ENCODE data around the gene SUN2. TPM values are rescaled to one million over a fixed set of nuclear protein-coding genes. Genes with fewer than 3 reads are reported as not detected.

SUN2 gene
- total RNA-seq, 1 donor from 2014 or later = 41.7 TPM

GRCh38 chr22:38718414-38718813, 37.4 kb downstream of the SUN2 start:
- peaks cover 14% of the 10 kb centered on the region for H3K4me1 Mint-ChIP-seq
- H3K36me3 Mint-ChIP-seq (ENCODE audit: low read depth) = peaks cover 10% of the 10 kb centered on the region
- no peaks in the 10 kb centered on the region for H3K9me3 Mint-ChIP-seq
- H3K27me3 Mint-ChIP-seq (ENCODE audit: low read depth) = no peaks in the 10 kb centered on the region
- DNase-seq (ENCODE audit: low read depth, low spot score) = no peak
- TF ChIP-seq CTCF (conservative IDR thresholded peaks at IDR 0.05) = peak; percentile 56
- no peak overlapping the region for H3K27ac Mint-ChIP-seq (ENCODE audit: unreplicated experiment)
- H3K4me3 Mint-ChIP-seq = no peak overlapping the region

- Mint-ChIP-seq H3K36me3 (ENCODE audit: low read depth) (peaks cover 7% of the 10 kb centered on the region), H3K4me3 (no peak overlapping the region), H3K27ac (ENCODE audit: unreplicated experiment) (no peak overlapping the region), H3K27me3 (ENCODE audit: low read depth) (no peaks in the 10 kb centered on the region), H3K4me1 (peaks cover 26% of the 10 kb centered on the region), H3K9me3 (no peaks in the 10 kb centered on the region)
- TF ChIP-seq CTCF (conservative IDR thresholded peaks at IDR 0.05) = no peak
- DNase-seq (ENCODE audit: low read depth, low spot score) = no peak
Measured at GRCh38 chr22:38717244-38717643, 38.6 kb downstream of the SUN2 start.

GRCh38 chr22:38716826-38717225, 39.0 kb downstream of the SUN2 start:
- Mint-ChIP-seq H3K9me3 (no peaks in the 10 kb centered on the region), H3K4me3 (no peak overlapping the region), H3K27ac (ENCODE audit: unreplicated experiment) (no peak overlapping the region), H3K27me3 (ENCODE audit: low read depth) (no peaks in the 10 kb centered on the region), H3K36me3 (ENCODE audit: low read depth) (peaks cover 7% of the 10 kb centered on the region), H3K4me1 (peaks cover 30% of the 10 kb centered on the region)
- no peak for DNase-seq (ENCODE audit: low read depth, low spot score)
- no peak for TF ChIP-seq CTCF (conservative IDR thresholded peaks at IDR 0.05)

- no peak overlapping the region for H3K27ac Mint-ChIP-seq (ENCODE audit: unreplicated experiment)
- DNase-seq (ENCODE audit: low read depth, low spot score) = no peak
- no peaks in the 10 kb centered on the region for H3K9me3 Mint-ChIP-seq
- peaks cover 7% of the 10 kb centered on the region for H3K36me3 Mint-ChIP-seq (ENCODE audit: low read depth)
- H3K4me3 Mint-ChIP-seq = no peak overlapping the region
- no peak for TF ChIP-seq CTCF (conservative IDR thresholded peaks at IDR 0.05)
- H3K4me1 Mint-ChIP-seq = peaks cover 31% of the 10 kb centered on the region
- no peaks in the 10 kb centered on the region for H3K27me3 Mint-ChIP-seq (ENCODE audit: low read depth)
Measured at GRCh38 chr22:38716271-38716670, 39.5 kb downstream of the SUN2 start.

GRCh38 chr22:38715852-38716251, 39.9 kb downstream of the SUN2 start:
- peaks cover 7% of the 10 kb centered on the region for H3K36me3 Mint-ChIP-seq (ENCODE audit: low read depth)
- H3K27me3 Mint-ChIP-seq (ENCODE audit: low read depth) = no peaks in the 10 kb centered on the region
- H3K27ac Mint-ChIP-seq (ENCODE audit: unreplicated experiment) = no peak overlapping the region
- no peaks in the 10 kb centered on the region for H3K9me3 Mint-ChIP-seq
- no peak for TF ChIP-seq CTCF (conservative IDR thresholded peaks at IDR 0.05)
- no peak for DNase-seq (ENCODE audit: low read depth, low spot score)
- no peak overlapping the region for H3K4me3 Mint-ChIP-seq
- peaks cover 35% of the 10 kb centered on the region for H3K4me1 Mint-ChIP-seq
